SK-MEL-5 (cell line): ENCODE data around the gene PCYT1A. TPM values are rescaled to one million over a fixed set of nuclear protein-coding genes. Genes with fewer than 3 reads are reported as not detected.
"Not testable (repeated sequence)": the region's sequence is repeated elsewhere in the genome, so short reads cannot be mapped to it uniquely, and the experiment has no call there.

Experiments used
- DNase-seq: peaks from one replicate; pipeline ENCODE4 v3.0.0-alpha.2; 2016; ENCODE audit warnings: low read depth, low spot score
- in situ Hi-C: cut with HindIII; loops from 2 replicates; pipeline ENCODE4 v1.10.0; 2016; ENCODE audit warnings: low sequenced_read_pairs, high pct_unique_total_duplicates, low pct_unique_long_range_greater_than_20kb
- total RNA-seq: library from RNA; depleted of rRNA; stranded (reverse); fragments of >200 nt; shearing (Covaris generic); gene quantifications from 2 replicates; pipeline ENCODE4 v1.2.3, GENCODE V29; 2014

PCYT1A gene
- total RNA-seq, 1 experiment from 2014 or later: 34.2 TPM

- no peak for DNase-seq
- in situ Hi-C loops: no loop called here
These were observed 80.2 kb downstream of the PCYT1A start for GRCh38 chr3:196207159-196207832.

GRCh38 chr3:196205442-196206205 is 81.9 kb downstream of the PCYT1A start:
- DNase-seq, in situ Hi-C loops: not testable (repeated sequence)

GRCh38 chr3:196203846-196204245 is 83.7 kb downstream of the PCYT1A start:
- in situ Hi-C loops: no loop called here
- no peak for DNase-seq

GRCh38 chr3:196202516-196202970 is 85.0 kb downstream of the PCYT1A start:
- DNase-seq: peak; percentile 17
- in situ Hi-C loops: no loop called here

GRCh38 chr3:196198771-196199753 is 88.5 kb downstream of the PCYT1A start:
- in situ Hi-C loops: no loop called here
- DNase-seq: peak; percentile 52

GRCh38 chr3:196198081-196198675 is 89.3 kb downstream of the PCYT1A start:
- DNase-seq: no peak
- in situ Hi-C loops: no loop called here

- in situ Hi-C loops: no loop called here
- DNase-seq: no peak
These were observed 90.0 kb downstream of the PCYT1A start for GRCh38 chr3:196197524-196197923.

- DNase-seq: no peak
- in situ Hi-C loops: no loop called here
These were observed 91.8 kb downstream of the PCYT1A start for GRCh38 chr3:196195664-196196265.

GRCh38 chr3:196194542-196194915 is 93.0 kb downstream of the PCYT1A start:
- in situ Hi-C loops: no loop called here
- no peak for DNase-seq

GRCh38 chr3:196193736-196194541 is 93.6 kb downstream of the PCYT1A start:
- in situ Hi-C loops: no loop called here
- no peak for DNase-seq

GRCh38 chr3:196193133-196193735 is 94.3 kb downstream of the PCYT1A start:
- DNase-seq: no peak
- in situ Hi-C loops: no loop called here

GRCh38 chr3:196192524-196193051 is 94.9 kb downstream of the PCYT1A start:
- in situ Hi-C loops: no loop called here
- DNase-seq: no peak

GRCh38 chr3:196192036-196192523 is 95.4 kb downstream of the PCYT1A start:
- no peak for DNase-seq
- in situ Hi-C loops: no loop called here

- in situ Hi-C loops: no loop called here
These were observed 97.8 kb downstream of the PCYT1A start for GRCh38 chr3:196189566-196190347.

More at GRCh38 chr3:196189566-196190347, 97.8 kb downstream of the PCYT1A start:
- DNase-seq: no peak
